Stimulated activated naive CD8-positive, alpha-beta T cell treated with anti-CD3 and anti-CD28 coated beads, Interleukin-15, Interleukin-2, amounts not matched to agents 100 ng/mL and 50 ng/mL, for 24 hours (primary cell): ENCODE measurements around the gene NAA25.
"Not testable (repeated sequence)": the region's sequence is repeated elsewhere in the genome, so short reads cannot be mapped to it uniquely, and the experiment has no call there.

Source experiments
- H3K27ac Mint-ChIP-seq: one replicate; pipeline ENCODE4 v1.8.0; 2021; ENCODE audit warnings: mild to moderate bottlenecking, mixed read lengths
- H3K27me3 Mint-ChIP-seq: one replicate; pipeline ENCODE4 v1.8.0; 2021; ENCODE audit warnings: mixed read lengths
- H3K36me3 Mint-ChIP-seq: one replicate; pipeline ENCODE4 v1.8.0; 2021; ENCODE audit warnings: low read depth, mixed read lengths
- H3K4me1 Mint-ChIP-seq: one replicate; pipeline ENCODE4 v1.8.0; 2021; ENCODE audit warnings: low read depth, mixed read lengths
- H3K4me3 Mint-ChIP-seq: one replicate; pipeline ENCODE4 v1.8.0; 2021; ENCODE audit warnings: mild to moderate bottlenecking, mixed read lengths
- H3K9me3 Mint-ChIP-seq: one replicate; pipeline ENCODE4 v1.8.0; 2021; ENCODE audit warnings: mixed read lengths

The NAA25 gene

GRCh38 chr12:111995782-111996480, 112.7 kb downstream of the NAA25 start:
- H3K4me1 Mint-ChIP-seq = peaks cover 86% of the 10 kb centered on the region
- H3K9me3 Mint-ChIP-seq = no peaks in the 10 kb centered on the region
- no peaks in the 10 kb centered on the region for H3K27me3 Mint-ChIP-seq
- peaks cover 3% of the 10 kb centered on the region for H3K36me3 Mint-ChIP-seq
- H3K4me3 Mint-ChIP-seq = no peak overlapping the region
- H3K27ac Mint-ChIP-seq = peak overlapping the region; percentile 42

DNA sequence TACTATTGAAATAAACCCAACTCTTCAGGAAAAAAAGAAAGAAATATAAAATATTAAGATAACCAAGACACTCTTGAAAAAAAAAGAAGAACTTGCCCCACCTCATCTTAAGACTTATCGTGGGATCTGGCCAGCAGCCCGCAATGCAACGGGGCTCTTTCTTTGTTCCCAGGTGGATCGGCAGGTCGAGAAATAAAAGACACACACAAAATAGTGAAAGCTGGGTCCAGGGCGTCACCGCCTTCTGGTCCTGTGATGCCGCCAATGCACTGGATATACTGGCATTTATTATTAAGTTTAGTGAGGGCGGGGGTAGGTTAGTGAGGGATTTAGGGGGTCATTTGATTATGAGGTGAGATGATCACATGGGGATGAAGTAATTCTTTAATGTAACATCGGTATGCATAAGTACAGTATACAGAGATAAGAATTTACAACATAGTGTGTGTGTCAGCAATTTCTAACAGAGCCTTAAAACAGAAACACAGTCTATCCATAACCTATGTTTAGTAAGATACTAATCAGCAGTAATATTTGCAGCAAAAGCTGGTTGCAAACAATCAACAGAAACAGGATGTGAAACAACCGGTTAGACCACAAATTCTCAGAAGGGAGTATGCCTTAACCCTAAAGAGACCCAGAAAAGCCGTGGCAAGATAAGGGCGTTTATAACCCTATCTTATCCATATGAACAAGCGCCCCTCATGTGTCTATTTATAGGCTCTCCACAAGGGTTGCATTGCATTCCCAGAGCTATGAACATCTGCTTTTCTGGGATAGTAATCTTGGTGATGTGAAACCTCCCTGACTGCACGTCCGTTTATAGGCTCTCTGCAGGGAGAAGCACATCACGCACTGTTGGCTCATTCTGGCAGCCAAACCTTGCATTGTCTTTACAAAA, 114.1 kb downstream of the NAA25 start:
- not testable (repeated sequence) for H3K27me3 Mint-ChIP-seq

DNA sequence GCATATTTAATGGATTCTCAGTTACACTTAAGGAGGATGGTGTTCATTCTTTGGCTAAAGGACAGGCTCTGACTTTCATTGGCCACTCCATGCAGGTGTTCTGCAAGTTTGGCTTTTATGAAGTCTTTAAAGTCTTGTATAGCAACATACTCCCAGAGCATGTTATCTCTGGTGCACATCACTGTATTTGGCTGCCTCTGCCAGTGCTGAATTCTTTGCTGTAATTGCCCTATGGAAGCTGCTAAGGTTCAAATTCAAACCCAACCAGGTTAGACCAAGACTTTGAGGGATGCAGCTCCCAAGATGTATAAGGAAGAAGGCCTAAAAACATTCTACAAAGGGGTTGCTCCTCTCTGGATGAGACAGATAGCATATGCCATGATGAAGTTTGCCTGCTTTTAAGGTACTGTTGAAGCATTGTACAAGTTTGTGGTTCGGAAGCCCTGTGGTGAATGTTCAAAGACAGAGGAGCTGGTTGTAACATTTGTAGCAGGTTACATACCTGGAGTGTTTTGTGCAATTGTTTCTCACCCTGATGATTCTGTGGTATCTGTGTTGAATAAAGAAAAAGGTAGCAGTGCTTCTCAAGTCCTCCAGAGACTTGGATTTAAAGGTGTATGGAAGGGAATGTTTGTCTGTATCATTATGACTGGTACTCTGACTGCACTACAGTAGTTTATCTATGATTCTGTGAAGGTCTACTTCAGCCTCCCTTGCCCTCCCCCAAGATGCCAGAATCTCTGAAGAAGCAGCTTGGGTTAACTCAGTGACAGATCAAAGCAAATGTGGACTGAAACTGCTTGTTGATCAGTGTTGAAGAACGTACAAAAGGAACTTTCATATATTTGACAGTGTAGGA, 115.1 kb downstream of the NAA25 start:
- no peaks in the 10 kb centered on the region for H3K27me3 Mint-ChIP-seq
- peaks cover 3% of the 10 kb centered on the region for H3K36me3 Mint-ChIP-seq
- H3K27ac Mint-ChIP-seq = peak overlapping the region; percentile 12

More for the DNA sequence above, 114.1 kb downstream of the NAA25 start:
- peaks cover 73% of the 10 kb centered on the region for H3K4me1 Mint-ChIP-seq
- peak overlapping the region; percentile 85 for H3K4me3 Mint-ChIP-seq
- H3K36me3 Mint-ChIP-seq, H3K9me3 Mint-ChIP-seq: not testable (repeated sequence)
- peak overlapping the region; percentile 60 for H3K27ac Mint-ChIP-seq

GRCh38 chr12:111992464-111992863, 116.1 kb downstream of the NAA25 start:
- Mint-ChIP-seq H3K36me3 (peaks cover 3% of the 10 kb centered on the region), H3K9me3 (no peaks in the 10 kb centered on the region), H3K27me3 (no peaks in the 10 kb centered on the region), H3K27ac (no peak overlapping the region), H3K4me1 (peaks cover 59% of the 10 kb centered on the region), H3K4me3 (peak overlapping the region; percentile 5)

More for the DNA sequence above, 115.1 kb downstream of the NAA25 start:
- Mint-ChIP-seq H3K4me1 (peaks cover 68% of the 10 kb centered on the region), H3K4me3 (peak overlapping the region; percentile 85), H3K9me3 (no peaks in the 10 kb centered on the region)

- Mint-ChIP-seq H3K4me3 (no peak overlapping the region), H3K36me3 (peaks cover 3% of the 10 kb centered on the region), H3K4me1 (peaks cover 54% of the 10 kb centered on the region), H3K9me3 (no peaks in the 10 kb centered on the region), H3K27me3 (no peaks in the 10 kb centered on the region), H3K27ac (peak overlapping the region; percentile 64)
These were observed 116.6 kb downstream of the NAA25 start for GRCh38 chr12:111991946-111992345.

DNA sequence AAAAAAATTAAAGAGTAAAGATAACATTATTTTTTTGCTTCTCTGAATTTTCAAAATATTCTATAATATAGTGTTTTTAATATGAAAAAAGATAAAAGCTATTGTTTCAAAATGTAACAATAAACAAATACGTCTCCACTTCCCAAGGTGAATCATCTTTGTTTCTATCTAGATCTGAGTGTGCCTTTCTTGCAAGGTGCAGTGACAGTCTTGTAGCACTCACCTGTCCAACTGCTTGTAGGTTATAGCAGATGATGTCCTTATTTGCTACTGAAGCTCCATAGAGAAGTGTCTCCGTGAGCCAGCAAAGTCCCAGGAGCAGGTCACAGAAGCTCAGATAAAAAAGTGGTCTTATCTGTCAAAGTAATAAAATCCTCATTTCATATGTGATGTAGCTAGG, 117.0 kb downstream of the NAA25 start:
- Mint-ChIP-seq H3K4me3 (no peak overlapping the region), H3K27ac (peak overlapping the region; percentile 64), H3K27me3 (no peaks in the 10 kb centered on the region), H3K9me3 (no peaks in the 10 kb centered on the region), H3K36me3 (peaks cover 3% of the 10 kb centered on the region), H3K4me1 (peaks cover 51% of the 10 kb centered on the region)

GRCh38 chr12:111984820-111985219, 123.8 kb downstream of the NAA25 start:
- peaks cover 4% of the 10 kb centered on the region for H3K4me1 Mint-ChIP-seq
- no peaks in the 10 kb centered on the region for H3K9me3 Mint-ChIP-seq
- H3K36me3 Mint-ChIP-seq = peaks cover 3% of the 10 kb centered on the region
- no peaks in the 10 kb centered on the region for H3K27me3 Mint-ChIP-seq
- no peak overlapping the region for H3K27ac Mint-ChIP-seq
- no peak overlapping the region for H3K4me3 Mint-ChIP-seq

- Mint-ChIP-seq H3K27ac (no peak overlapping the region), H3K4me1 (peaks cover 7% of the 10 kb centered on the region), H3K4me3 (no peak overlapping the region), H3K27me3 (no peaks in the 10 kb centered on the region), H3K36me3 (no peaks in the 10 kb centered on the region), H3K9me3 (no peaks in the 10 kb centered on the region)
These were observed 126.6 kb downstream of the NAA25 start for GRCh38 chr12:111981987-111982386.

DNA sequence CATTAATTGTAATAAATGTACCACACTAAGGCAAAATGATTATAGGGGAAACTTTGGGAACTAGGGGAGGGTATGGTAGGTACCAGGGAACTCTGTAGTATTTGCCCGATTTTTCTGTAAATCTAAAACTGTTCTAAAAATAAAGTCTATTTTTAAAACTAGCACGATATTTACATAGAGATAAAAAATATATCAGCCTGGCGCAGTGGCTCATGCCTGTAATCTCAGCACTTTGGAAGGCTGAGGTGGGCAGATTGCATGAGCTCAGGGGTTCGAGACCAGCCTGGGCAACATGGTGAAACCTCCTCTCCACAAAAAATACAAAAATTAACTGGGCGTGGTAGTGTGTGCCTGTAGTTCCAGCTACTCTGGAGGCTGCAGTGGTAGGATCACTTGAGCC, 128.0 kb downstream of the NAA25 start:
- Mint-ChIP-seq H3K4me3 (no peak overlapping the region), H3K27me3 (no peaks in the 10 kb centered on the region), H3K4me1 (peaks cover 13% of the 10 kb centered on the region), H3K27ac (no peak overlapping the region), H3K36me3 (no peaks in the 10 kb centered on the region), H3K9me3 (no peaks in the 10 kb centered on the region)

- Mint-ChIP-seq H3K36me3 (no peaks in the 10 kb centered on the region), H3K27ac (peak overlapping the region; percentile 21), H3K4me1 (peaks cover 13% of the 10 kb centered on the region)
These were observed 130.0 kb downstream of the NAA25 start for GRCh38 chr12:111978545-111978944.

DNA sequence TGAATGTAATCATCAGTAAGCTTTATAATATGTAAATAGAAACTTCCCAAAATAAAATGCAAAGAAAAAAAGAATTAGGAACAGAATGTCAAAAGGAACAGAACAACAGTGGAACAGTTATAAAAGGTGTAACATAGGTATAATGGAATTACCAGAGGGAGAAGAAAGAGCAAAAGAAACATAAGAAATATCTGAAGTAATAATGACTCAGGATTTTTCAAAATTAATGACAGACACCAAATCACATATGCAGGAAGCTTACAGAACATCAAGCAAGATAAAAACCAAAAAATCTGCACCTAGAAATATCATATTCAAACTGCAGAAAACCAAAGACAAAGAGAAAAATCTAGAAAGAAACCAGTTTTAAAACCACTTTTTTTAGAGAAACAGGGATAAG, 131.7 kb downstream of the NAA25 start:
- peaks cover 13% of the 10 kb centered on the region for H3K4me1 Mint-ChIP-seq
- peak overlapping the region; percentile 32 for H3K27ac Mint-ChIP-seq
- H3K27me3 Mint-ChIP-seq = no peaks in the 10 kb centered on the region
- H3K36me3 Mint-ChIP-seq = no peaks in the 10 kb centered on the region
- no peaks in the 10 kb centered on the region for H3K9me3 Mint-ChIP-seq
- no peak overlapping the region for H3K4me3 Mint-ChIP-seq

More at GRCh38 chr12:111978545-111978944, 130.0 kb downstream of the NAA25 start:
- Mint-ChIP-seq H3K27me3 (no peaks in the 10 kb centered on the region), H3K4me3 (no peak overlapping the region), H3K9me3 (no peaks in the 10 kb centered on the region)
